SU-DHL-6 (cell line): ENCODE measurements around the gene ME3.

Source experiments
- EZH2phosphoT487 ChIP-seq: fragments of 200-600 bp; sonication (generic), shearing (Covaris generic); conservative IDR thresholded peaks from 2 replicates; pipeline ENCODE4 v1.6.1; 2018; ENCODE audit warnings: mild to moderate bottlenecking, antibody characterized with exemption, low read length, moderate library complexity, mixed read lengths
- TF ChIP-seq, protein P1 (sequence below): fragments of 200-600 bp; sonication (generic); IDR thresholded peaks from one replicate; pipeline ENCODE4 v1.5.1; 2017; ENCODE audit warnings: antibody characterized with exemption, mild to moderate bottlenecking, low read length, moderate library complexity; ENCODE audit not compliant: insufficient read depth, poor library complexity, severe bottlenecking

DNA sequence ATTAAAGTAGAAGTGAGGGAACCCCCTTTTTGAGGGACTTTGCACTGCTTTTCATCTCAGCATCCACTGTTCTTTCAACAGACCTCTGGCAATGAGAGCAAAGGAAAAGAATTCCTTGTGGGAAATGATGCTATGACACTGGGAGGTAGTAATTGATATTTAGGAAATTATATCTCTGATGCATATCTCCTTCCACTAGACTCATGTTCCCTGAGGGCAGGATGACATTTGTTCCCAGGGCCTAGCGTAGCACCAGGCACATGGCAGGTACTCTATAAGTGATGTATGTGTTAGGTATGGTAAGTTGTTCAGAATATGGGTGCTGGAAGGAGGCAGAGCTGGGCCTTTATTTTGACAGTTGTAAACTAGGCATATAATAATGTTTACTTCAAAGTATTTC is 154.9 kb downstream of the ME3 start:
- TF ChIP-seq, protein P1, sequence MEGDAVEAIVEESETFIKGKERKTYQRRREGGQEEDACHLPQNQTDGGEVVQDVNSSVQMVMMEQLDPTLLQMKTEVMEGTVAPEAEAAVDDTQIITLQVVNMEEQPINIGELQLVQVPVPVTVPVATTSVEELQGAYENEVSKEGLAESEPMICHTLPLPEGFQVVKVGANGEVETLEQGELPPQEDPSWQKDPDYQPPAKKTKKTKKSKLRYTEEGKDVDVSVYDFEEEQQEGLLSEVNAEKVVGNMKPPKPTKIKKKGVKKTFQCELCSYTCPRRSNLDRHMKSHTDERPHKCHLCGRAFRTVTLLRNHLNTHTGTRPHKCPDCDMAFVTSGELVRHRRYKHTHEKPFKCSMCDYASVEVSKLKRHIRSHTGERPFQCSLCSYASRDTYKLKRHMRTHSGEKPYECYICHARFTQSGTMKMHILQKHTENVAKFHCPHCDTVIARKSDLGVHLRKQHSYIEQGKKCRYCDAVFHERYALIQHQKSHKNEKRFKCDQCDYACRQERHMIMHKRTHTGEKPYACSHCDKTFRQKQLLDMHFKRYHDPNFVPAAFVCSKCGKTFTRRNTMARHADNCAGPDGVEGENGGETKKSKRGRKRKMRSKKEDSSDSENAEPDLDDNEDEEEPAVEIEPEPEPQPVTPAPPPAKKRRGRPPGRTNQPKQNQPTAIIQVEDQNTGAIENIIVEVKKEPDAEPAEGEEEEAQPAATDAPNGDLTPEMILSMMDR: no peak
- no peak for TF ChIP-seq EZH2phosphoT487
